Endometrial microvascular endothelial cells (primary cell): ENCODE results near the gene PTPN3. TPM values are rescaled to one million over a fixed set of nuclear protein-coding genes. Genes with fewer than 3 reads are reported as not detected.

Experiments used
- in situ Hi-C: cut with HindIII; loops from 2 replicates; pipeline ENCODE4 v1.10.0; 2017; ENCODE audit warnings: low sequenced_read_pairs, low pct_unique_long_range_greater_than_20kb; ENCODE audit errors: inconsistent ontology term
- total RNA-seq: library from RNA; depleted of rRNA; stranded (reverse); fragments of >200 nt; gene quantifications from one replicate; pipeline ENCODE4 v1.2.3, GENCODE V29; 2015; ENCODE audit errors: inconsistent ontology term

PTPN3 gene
- total RNA-seq, 1 donor from 2014 or later, result 0.37 TPM

GRCh38 chr9:109478665-109479380 is 19.3 kb downstream of the PTPN3 start:
- in situ Hi-C loops, result no loop called here

DNA sequence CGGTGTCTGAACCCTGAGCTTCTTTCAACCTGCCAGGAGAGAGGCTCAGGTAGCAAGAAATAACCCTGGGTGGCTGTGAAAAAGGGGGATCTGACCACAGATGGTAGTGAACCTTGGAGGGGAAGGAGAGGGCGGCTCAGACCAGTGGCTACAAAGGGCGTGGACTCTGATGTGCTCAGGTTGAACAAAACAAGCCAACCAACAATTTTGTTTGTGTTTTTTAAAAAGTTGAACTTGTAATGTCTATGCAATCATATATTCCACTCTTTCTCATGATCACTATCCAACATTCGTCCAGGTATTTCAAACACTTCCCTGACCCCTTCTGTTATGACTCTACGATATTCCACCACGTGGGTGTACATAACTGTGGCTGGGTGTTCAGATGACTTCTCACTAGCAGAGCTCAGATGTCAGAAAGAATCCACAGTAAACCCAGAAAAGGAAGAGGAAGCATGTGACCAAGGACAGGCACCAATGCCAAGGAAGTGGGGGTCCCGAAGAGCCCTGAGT is 20.0 kb downstream of the PTPN3 start:
- in situ Hi-C loops, result no loop called here

- in situ Hi-C loops, result no loop called here
These were observed 20.7 kb downstream of the PTPN3 start for GRCh38 chr9:109477258-109478050.

- in situ Hi-C loops, result no loop called here
These were observed 21.4 kb downstream of the PTPN3 start for GRCh38 chr9:109476642-109477257.

DNA sequence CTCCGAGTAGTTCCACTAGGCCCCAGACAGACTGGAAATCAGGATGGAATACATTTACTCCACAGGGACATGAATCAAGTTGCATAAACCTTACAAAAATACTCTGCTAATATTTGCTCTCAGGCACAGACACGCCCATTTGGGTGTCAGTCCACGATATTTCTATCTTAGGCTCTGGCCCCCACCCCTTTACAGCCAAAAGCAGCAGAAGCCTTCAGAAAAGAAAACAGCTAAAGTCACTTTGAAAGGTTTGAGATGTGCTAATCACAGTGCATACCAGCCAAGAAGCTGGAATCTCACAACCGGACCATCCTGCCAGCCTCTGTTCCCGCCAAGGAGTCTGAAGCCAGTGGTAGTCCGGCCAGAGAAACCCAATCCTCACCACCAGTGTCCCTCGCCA is 22.6 kb downstream of the PTPN3 start:
- in situ Hi-C loops, result no loop called here

DNA sequence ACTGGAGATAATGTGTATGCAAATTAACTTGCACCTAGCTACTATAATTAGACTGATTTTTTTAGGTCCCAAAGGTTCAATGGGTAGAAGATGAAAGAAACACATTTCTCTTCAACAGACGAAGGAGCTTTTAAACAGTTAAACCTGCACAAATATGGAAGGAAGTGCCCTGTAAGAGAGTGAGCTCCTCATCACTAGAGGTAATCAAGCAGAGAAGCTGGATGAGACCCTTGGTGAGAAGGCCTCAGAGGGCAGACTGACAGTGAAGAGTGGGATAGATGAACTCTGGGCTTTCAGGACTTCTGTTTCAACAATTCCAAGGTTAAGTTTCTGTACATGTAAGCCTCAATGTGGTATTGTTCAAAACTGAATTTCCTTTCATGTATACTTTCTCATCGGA is 23.2 kb downstream of the PTPN3 start:
- in situ Hi-C loops, result no loop called here

DNA sequence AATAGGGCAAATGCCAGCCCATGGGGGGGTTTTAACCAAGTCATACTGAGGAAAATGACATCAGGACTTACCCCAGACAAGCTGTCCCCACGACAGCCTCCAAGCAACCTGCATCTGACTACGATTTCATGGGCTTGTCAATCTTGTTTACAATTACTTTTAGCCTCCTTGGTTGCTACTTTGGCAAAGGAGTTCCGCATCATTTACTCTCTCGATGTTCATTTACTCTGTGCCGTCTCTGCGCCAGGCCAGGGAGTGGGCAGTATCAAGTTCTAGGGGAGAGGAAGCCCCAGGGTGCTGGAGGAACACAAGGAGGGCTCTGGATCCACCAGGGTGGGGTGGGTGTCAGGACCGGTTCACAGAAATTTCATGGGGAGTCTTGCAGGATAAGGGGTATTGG is 23.9 kb downstream of the PTPN3 start:
- in situ Hi-C loops, result no loop called here

DNA sequence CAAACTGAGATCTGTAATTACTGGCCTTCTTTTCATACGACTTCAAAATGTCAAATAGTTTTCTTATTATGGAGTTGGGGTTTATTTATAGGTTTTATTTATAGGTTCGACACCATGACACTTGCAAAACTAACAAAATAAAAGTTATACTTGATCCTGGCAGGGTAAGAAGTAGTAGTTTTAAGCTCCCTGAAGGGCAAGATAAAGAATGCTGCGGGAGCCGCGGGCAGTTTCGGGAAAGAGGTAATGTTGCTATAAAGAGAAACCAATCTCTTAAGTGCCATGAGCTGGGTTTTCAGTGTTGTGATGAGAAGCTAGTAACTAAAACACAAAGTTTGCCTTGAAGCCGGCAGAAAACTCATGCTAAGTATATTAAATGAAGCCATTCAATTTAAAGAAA is 24.8 kb downstream of the PTPN3 start:
- in situ Hi-C loops, result no loop called here

DNA sequence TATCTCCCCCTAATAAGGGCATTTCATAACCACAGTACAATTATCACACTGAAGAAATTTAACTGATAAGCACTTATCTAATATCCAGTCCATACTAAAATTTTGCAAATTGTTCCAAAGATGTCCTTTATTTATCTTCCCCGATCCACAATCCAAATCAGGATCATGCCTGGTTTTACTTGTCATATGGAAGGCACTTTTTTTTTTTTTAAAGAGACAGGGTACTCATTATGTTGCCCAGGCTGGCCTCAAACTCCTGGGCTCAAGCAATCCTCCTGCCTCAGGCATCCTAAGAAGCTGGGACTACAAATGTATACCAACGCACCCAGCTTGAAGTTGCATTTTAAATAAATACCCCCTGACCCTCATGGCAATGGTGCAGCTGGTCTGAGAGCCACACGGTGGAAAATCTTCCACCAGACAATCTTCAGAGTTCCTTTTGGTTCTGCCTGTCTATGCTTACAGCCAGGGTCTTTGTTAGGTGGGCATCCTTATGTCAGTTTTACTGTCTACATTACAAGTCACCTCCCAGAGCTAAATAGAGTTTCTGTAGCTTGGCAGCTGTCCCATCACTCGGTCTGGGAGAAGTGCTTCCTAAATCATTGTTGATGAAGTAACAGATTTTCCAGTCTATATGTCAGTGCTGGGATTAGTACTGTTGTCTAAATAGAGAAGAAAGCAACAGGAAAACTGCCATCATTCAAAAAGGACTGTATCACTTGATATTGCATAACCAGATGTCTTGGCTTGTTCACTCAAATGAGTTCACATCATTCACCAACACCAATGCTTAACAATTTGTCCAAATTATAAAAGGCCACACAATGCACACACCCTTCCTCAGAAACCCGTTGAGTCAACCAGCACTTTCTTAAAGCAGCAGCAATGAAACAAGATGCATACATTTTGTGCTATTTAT is 26.4 kb downstream of the PTPN3 start:
- in situ Hi-C loops, result no loop called here

GRCh38 chr9:109469646-109470358 is 28.3 kb downstream of the PTPN3 start:
- in situ Hi-C loops, result no loop called here

DNA sequence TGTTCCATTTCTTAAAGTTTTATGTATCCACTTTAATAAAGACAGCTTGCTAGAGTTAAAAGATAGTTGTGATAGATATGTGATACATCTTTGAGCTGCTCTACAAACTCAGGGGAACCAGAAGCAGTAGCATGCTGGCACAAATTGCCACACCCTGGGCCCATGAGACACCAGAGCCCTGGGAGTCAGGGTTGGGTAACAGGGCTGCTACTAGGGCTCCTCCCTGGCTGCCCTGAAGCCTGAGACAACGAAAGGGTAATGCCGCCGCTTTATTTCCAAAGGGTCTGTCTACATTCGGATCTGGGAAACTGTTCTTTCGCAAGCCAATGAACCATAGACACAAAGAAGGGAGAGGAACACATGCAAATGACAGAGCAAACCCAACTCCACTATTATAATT is 29.2 kb downstream of the PTPN3 start:
- in situ Hi-C loops, result no loop called here

DNA sequence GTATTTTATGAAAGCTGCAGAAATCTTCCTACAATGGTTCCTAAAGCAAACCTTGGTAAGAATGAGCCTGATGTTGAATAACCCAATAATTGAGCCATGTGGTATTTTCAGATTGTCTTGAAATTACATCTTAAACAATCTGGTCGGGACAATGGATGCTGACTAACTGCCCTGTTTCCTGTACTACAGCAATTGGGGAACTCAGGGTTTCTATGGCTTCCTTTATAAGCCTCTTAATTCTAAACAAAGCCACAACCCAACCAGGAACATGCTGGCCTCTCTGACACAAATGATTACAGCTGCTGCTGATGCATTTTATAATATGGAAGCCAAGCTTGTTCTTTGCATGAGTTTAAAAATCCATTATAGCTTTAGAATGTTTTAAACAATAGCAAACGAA is 30.2 kb downstream of the PTPN3 start:
- in situ Hi-C loops, result no loop called here

DNA sequence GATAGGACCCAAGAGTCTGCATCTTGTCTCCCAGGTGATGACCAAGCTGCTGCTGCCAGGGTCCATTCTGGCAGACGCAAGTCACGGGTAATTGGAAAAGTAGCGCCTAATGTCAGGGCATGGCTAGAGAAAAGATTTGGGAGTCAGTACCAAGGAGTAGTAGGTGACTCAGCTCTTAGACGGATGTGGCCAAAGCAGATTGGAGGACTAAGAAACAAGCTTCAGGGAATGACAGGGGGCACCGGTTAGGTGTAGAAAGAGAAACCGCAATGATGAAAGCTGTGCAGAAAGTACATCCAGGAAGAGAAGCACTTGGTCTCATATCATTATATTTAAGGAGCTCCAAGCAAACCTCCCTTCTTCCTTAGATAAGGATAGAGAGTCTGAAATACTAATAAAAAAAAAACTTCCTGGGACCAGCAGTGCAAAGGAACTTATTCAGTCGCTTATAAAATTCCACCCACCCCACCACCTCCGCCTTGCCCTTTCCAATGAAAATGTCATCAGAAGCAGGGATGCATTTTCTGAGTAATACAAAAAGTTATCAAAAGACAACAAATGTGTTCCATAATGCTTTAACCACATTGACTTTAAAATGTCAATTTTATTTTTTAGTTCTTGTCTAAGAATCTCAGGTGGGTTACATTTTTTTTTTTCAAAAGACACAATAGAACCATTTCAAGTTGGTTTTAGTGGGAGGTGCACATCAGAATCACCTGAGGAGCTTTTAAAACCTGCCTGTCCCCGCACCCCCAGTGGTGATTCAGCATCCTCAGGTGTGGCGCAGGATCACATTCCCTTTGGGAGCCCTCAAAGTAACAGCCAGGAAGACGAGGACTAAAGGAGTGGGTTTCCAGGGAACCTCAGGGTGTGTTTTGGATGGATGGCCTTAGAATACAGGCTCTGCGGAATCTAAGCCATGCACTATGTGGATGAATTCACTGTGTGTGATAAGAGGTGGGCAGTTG is 31.2 kb downstream of the PTPN3 start:
- in situ Hi-C loops, result no loop called here

DNA sequence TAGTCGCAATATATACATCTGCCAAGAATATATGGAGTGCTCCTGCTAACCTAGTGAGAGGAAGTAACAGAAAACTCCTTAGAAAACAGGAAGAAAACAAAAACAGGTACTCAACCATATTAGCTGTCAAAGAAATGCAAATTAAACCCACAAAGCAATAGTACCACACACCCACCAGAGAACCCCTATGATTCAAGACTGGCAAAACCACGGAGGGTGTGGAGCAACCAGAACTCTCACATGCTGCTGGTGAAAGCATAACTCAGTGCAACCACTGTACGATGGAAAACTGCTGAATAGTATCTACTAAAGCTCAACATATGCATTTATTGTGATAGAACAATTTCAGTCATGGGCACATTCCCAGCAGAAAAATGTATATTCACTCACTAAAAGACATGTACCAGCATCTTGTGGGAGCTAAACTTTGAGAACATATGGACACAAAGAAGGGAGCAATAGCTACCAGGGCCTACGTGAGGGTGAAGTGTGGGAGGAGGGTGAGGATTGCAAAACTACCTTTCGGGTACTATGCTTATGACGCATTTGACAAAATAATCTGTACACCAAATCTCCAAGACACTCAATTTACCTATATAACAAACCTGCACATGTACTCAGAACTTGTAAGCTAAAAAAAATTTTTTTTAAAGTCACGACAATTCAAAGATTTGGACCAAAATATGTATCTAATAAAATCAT is 34.0 kb downstream of the PTPN3 start:
- in situ Hi-C loops, result no loop called here

DNA sequence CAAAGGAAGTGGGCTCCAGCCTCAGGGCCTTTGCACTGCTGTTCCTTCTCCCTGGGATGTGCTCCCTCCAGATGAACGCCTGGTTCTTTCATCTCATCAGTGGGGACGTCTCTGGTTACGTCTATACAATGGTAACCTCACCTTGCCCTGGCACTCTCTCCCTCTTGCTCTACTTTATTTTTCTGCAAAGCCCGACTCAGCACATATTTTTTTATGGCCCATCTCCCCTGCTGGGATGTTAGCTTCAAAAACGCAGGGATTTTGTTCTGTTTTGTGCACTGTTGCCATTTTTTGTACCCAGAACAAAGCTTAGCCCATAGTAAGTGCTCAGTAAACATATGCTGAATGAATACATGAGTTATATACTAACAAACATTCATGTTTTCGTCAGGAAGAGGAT is 37.5 kb downstream of the PTPN3 start:
- in situ Hi-C loops, result no loop called here

- in situ Hi-C loops, result no loop called here
These were observed 38.7 kb downstream of the PTPN3 start for GRCh38 chr9:109459423-109459822.
